ENCODE measurements around the gene GALE. TPM values are rescaled to one million over a fixed set of nuclear protein-coding genes. Genes with fewer than 3 reads are reported as not detected.

GALE gene
- total and polyA plus RNA-seq, 10 donors, result 19.0 to 47.1 (median 34.5) TPM

Other genes starting within 250 kb of the GALE start
- 100 to 1,000 TPM in 1 of 7 donors, 10 to 100 TPM in 6; 49.5 to 122 (median 65.4) TPM for gene ID3, start 241.3 kb downstream of the GALE start, total RNA-seq
- gene ID3, start 241.3 kb downstream of the GALE start, polyA plus RNA-seq, result 100 to 1,000 TPM in 2 of 3 donors, 10 to 100 TPM in 1; 59.8 to 118 (median 109) TPM
- 1,000 to 10,000 TPM in 4 of 7 donors, 100 to 1,000 TPM in 3; 864 to 1,229 (median 1,082) TPM for gene RPL11, start 108.9 kb downstream of the GALE start, total RNA-seq
- 1,000 to 10,000 TPM; 4,161 to 6,089 (median 5,782) TPM for gene RPL11, start 108.9 kb downstream of the GALE start, polyA plus RNA-seq
- gene ELOA, start 57.3 kb downstream of the GALE start, total RNA-seq, result 10 to 100 TPM; 30.3 to 38.0 (median 34.0) TPM
- gene ELOA, start 57.3 kb downstream of the GALE start, polyA plus RNA-seq, result 10 to 100 TPM in 2 of 3 donors, 1 to 10 TPM in 1; 7.9 to 12.2 (median 10.0) TPM
- 10 to 100 TPM; 43.9 to 68.5 (median 52.4) TPM for gene PITHD1, start 22.3 kb downstream of the GALE start, total RNA-seq
- gene PITHD1, start 22.3 kb downstream of the GALE start, polyA plus RNA-seq, result 10 to 100 TPM; 48.3 to 65.3 (median 51.6) TPM
- gene LYPLA2, start 9.6 kb downstream of the GALE start, total RNA-seq, result 10 to 100 TPM; 46.9 to 58.8 (median 55.4) TPM
- 10 to 100 TPM; 54.5 to 87.5 (median 57.5) TPM for gene LYPLA2, start 9.6 kb downstream of the GALE start, polyA plus RNA-seq
- 10 to 100 TPM; 26.5 to 42.3 (median 35.5) TPM for gene HMGCL, start 24.7 kb upstream of the GALE start, total RNA-seq
- 10 to 100 TPM; 28.4 to 40.5 (median 32.6) TPM for gene HMGCL, start 24.7 kb upstream of the GALE start, polyA plus RNA-seq
- gene FUCA1, start 67.5 kb upstream of the GALE start, total RNA-seq, result 100 to 1,000 TPM in 1 of 7 donors, 10 to 100 TPM in 6; 51.9 to 106 (median 78.8) TPM
- gene FUCA1, start 67.5 kb upstream of the GALE start, polyA plus RNA-seq, result 10 to 100 TPM; 36.3 to 62.6 (median 40.8) TPM
- gene CNR2, start 112.6 kb upstream of the GALE start, total RNA-seq, result 10 to 100 TPM; 15.0 to 23.4 (median 18.2) TPM
- 10 to 100 TPM; 18.2 to 26.6 (median 22.3) TPM for gene CNR2, start 112.6 kb upstream of the GALE start, polyA plus RNA-seq
- gene PNRC2, start 159.1 kb upstream of the GALE start, total RNA-seq, result 100 to 1,000 TPM in 6 of 7 donors, 10 to 100 TPM in 1; 87.3 to 127 (median 120) TPM
- 100 to 1,000 TPM in 2 of 3 donors, 10 to 100 TPM in 1; 83.0 to 114 (median 111) TPM for gene PNRC2, start 159.1 kb upstream of the GALE start, polyA plus RNA-seq
- 100 to 1,000 TPM in 4 of 7 donors, 10 to 100 TPM in 3; 89.4 to 146 (median 102) TPM for gene SRSF10, start 179.6 kb upstream of the GALE start, total RNA-seq
- 10 to 100 TPM; 54.5 to 65.9 (median 64.0) TPM for gene SRSF10, start 179.6 kb upstream of the GALE start, polyA plus RNA-seq